Mammary epithelial cell (primary cell): ENCODE data around the gene TSKS.

Source experiments
- EZH2 ChIP-seq: IDR thresholded peaks from 2 replicates; pipeline ENCODE4 v1.6.1; 2012; ENCODE audit warnings: low read length, inconsistent platforms, borderline replicate concordance
- TF ChIP-seq, protein P1 (sequence below), 2 donors: IDR thresholded peaks in 1 of 2; conservative IDR thresholded peaks in 1 of 2; 2 replicates each; pipeline ENCODE4 v1.5.1; 2011 to 2012; ENCODE audit warnings: inconsistent platforms in 2 of 2, low read length in 2 of 2, mild to moderate bottlenecking in 2 of 2, control low read depth in 1 of 2, low read depth in 1 of 2; ENCODE audit not compliant: insufficient read depth in 1 of 2; ENCODE audit errors: extremely low read depth in 1 of 2

DNA sequence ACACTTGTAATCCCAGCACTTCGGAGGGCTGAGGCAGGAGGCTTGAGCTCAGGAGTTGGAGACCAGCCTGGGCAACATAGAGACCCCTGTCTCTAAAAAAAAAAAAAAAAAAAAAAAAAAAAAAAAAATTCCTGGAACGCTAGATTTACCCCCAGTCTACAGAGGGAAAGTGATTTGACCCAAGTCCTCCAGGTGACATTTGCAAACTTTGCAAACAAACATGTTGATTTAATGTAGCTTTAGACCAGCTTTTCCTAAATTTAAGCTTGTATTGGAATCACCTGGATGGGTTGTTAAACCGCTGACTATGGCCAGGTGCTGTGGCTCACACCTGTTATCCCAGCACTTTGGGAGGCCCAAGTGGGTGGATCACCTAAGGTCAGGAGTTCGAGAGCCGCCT is 63.7 kb downstream of the TSKS start:
- TF ChIP-seq EZH2, result no peak
- TF ChIP-seq, protein P1, sequence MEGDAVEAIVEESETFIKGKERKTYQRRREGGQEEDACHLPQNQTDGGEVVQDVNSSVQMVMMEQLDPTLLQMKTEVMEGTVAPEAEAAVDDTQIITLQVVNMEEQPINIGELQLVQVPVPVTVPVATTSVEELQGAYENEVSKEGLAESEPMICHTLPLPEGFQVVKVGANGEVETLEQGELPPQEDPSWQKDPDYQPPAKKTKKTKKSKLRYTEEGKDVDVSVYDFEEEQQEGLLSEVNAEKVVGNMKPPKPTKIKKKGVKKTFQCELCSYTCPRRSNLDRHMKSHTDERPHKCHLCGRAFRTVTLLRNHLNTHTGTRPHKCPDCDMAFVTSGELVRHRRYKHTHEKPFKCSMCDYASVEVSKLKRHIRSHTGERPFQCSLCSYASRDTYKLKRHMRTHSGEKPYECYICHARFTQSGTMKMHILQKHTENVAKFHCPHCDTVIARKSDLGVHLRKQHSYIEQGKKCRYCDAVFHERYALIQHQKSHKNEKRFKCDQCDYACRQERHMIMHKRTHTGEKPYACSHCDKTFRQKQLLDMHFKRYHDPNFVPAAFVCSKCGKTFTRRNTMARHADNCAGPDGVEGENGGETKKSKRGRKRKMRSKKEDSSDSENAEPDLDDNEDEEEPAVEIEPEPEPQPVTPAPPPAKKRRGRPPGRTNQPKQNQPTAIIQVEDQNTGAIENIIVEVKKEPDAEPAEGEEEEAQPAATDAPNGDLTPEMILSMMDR (conservative IDR thresholded peaks at IDR 0.05 in 1 of 2, IDR thresholded peaks at IDR 0.05 in 1 of 2; ENCODE audit: extremely low read depth in 1 of 2, insufficient read depth in 1 of 2, low read depth in 1 of 2, low read length in 2 of 2), result no peak
